Activated naive CD8-positive, alpha-beta T cell treated with anti-CD3 and anti-CD28 coated beads for 36 hours (primary cell): ENCODE results near the gene TAF1D. TPM values are rescaled to one million over a fixed set of nuclear protein-coding genes. Genes with fewer than 3 reads are reported as not detected.

Experiments
- total RNA-seq, 2 experiments: library from RNA; stranded (reverse); gene quantifications; one replicate each; pipeline ENCODE4 v1.2.3, GENCODE V29; 2021

The TAF1D gene
- total RNA-seq, 2 experiments from 2014 or later: 314 to 324 TPM

Other genes with a start within 250 kb of the TAF1D start
- 1 to 10 TPM; 6.1 to 6.8 TPM for gene SMCO4, start 198.1 kb downstream of the TAF1D start, total RNA-seq
- 10 to 100 TPM; 25.4 to 29.0 TPM for gene CEP295, start 79.8 kb downstream of the TAF1D start, total RNA-seq
- 10 to 100 TPM; 12.7 to 14.5 TPM for gene C11orf54, start 177 bp upstream of the TAF1D start, total RNA-seq
- gene MED17, start 42.8 kb upstream of the TAF1D start, total RNA-seq: 10 to 100 TPM; 30.8 to 33.2 TPM
- gene VSTM5, start 109.1 kb upstream of the TAF1D start, total RNA-seq: not detected